Endothelial cell of umbilical vein (primary cell): Measurements from ENCODE around the gene RNF213. TPM values are rescaled to one million over a fixed set of nuclear protein-coding genes. Genes with fewer than 3 reads are reported as not detected.

ENCODE experiments used
- BruUV-seq: library from RNA; stranded (reverse); fragments of 400-500 nt; replicated peaks from 2 replicates; lab custom pipeline; 2021; lab: Mats Ljungman, UMichigan
- CTCF ChIA-PET: fragments of 300-600, 350-600 bp; sonication (Branson Sonifier 250); formaldehyde crosslinking; loops from one replicate; lab custom pipeline; 2021; ENCODE audit warnings: antibody characterized with exemption, inconsistent platforms; lab: Charles Lee
- POLR2A ChIA-PET: fragments of 300-600, 350-600 bp; sonication (Branson Sonifier 250); formaldehyde crosslinking; loops from one replicate; lab custom pipeline; 2021; ENCODE audit warnings: antibody characterized with exemption, inconsistent platforms; lab: Charles Lee
- DNase-seq: peaks from one replicate; pipeline ENCODE4 v3.0.0-alpha.2; 2011; ENCODE audit warnings: low read depth, low spot score
- FAIRE-seq: peaks from 2 replicates; lab custom pipeline; 2011; peaks lifted over from hg19 to GRCh38; lab: Jason Lieb, UNC
- H2AFZ ChIP-seq: 2 replicates; pipeline ENCODE4 v1.6.0; 2012; ENCODE audit warnings: low read depth, low read length, control low read depth, inconsistent platforms
- H3K27ac ChIP-seq: 2 replicates; pipeline ENCODE4 v1.5.1; 2011; ENCODE audit warnings: low read depth, mild to moderate bottlenecking, control low read depth, low read length, moderate library complexity; ENCODE audit not compliant: insufficient read depth
- H3K27me3 ChIP-seq, 2 experiments: 2 replicates each; pipeline versions ENCODE4 v1.6.0 to v1.6.1; 2011; ENCODE audit warnings: low read length in 2 of 2, mixed read lengths in 1 of 2; ENCODE audit not compliant: control insufficient read depth in 2 of 2, insufficient read depth in 2 of 2
- H3K36me3 ChIP-seq, 2 experiments: 2 replicates in 1 of 2; 3 replicates in 1 of 2; pipeline ENCODE4 v1.5.1; 2011; ENCODE audit warnings: low read length in 2 of 2, mild to moderate bottlenecking in 1 of 2, moderate library complexity in 1 of 2; ENCODE audit not compliant: control insufficient read depth in 2 of 2, insufficient read depth in 2 of 2; ENCODE audit errors: extremely low read depth in 1 of 2
- H3K4me1 ChIP-seq: 3 replicates; pipeline ENCODE4 v1.5.1; 2011; ENCODE audit warnings: mild to moderate bottlenecking, low read length; ENCODE audit not compliant: control insufficient read depth, insufficient read depth; ENCODE audit errors: extremely low read depth
- H3K4me2 ChIP-seq: 2 replicates; pipeline ENCODE4 v1.6.1; 2011; ENCODE audit warnings: low read length, control low read depth, mixed read lengths; ENCODE audit not compliant: insufficient read depth
- H3K4me3 ChIP-seq, 3 experiments: fragments of 200-600 bp in 1 of 3; sonication (generic), shearing (Covaris generic) in 1 of 3; replicated peaks in 1 of 3; 2 replicates each; pipeline ENCODE4 v1.5.1; 2011 to 2016; ENCODE audit warnings: control low read depth in 3 of 3, low read length in 3 of 3, mild to moderate bottlenecking in 2 of 3, inconsistent platforms in 1 of 3, low read depth in 1 of 3, moderate library complexity in 1 of 3; ENCODE audit not compliant: insufficient read depth in 1 of 3
- H3K79me2 ChIP-seq: 2 replicates; pipeline ENCODE4 v1.6.0; 2012; ENCODE audit warnings: low read length, inconsistent platforms; ENCODE audit not compliant: control insufficient read depth, insufficient read depth
- H3K9ac ChIP-seq: replicated peaks from 2 replicates; pipeline ENCODE3; 2011; ENCODE audit warnings: low read length, control low read depth; ENCODE audit not compliant: insufficient read depth; ENCODE audit errors: extremely low read depth
- H3K9me1 ChIP-seq: replicated peaks from 3 replicates; pipeline ENCODE4 v1.6.0; 2011; ENCODE audit warnings: mild to moderate bottlenecking, low read length; ENCODE audit not compliant: control insufficient read depth, insufficient read depth; ENCODE audit errors: extremely low read depth
- H3K9me3 ChIP-seq: replicated peaks from 2 replicates; pipeline ENCODE4 v1.5.1; 2012; ENCODE audit warnings: low read length, inconsistent platforms; ENCODE audit not compliant: control insufficient read depth, insufficient read depth
- H4K20me1 ChIP-seq: replicated peaks from 2 replicates; pipeline ENCODE3; 2011; ENCODE audit warnings: mild to moderate bottlenecking, low read length; ENCODE audit not compliant: control insufficient read depth, insufficient read depth; ENCODE audit errors: extremely low read depth
- CTCF ChIP-seq, 2 donors: IDR thresholded peaks; 1 replicate in 1 of 2; 2 replicates in 1 of 2; pipeline ENCODE4 v1.5.1; 2011; ENCODE audit warnings: low read length in 2 of 2, mild to moderate bottlenecking in 2 of 2, moderate library complexity in 2 of 2, control low read depth in 1 of 2, inconsistent platforms in 1 of 2, low read depth in 1 of 2; ENCODE audit not compliant: insufficient read depth in 1 of 2; ENCODE audit errors: extremely low read depth in 1 of 2
- EZH2 ChIP-seq: IDR thresholded peaks from 2 replicates; pipeline ENCODE4 v1.6.1; 2012; ENCODE audit warnings: borderline replicate concordance, low read depth, mild to moderate bottlenecking, moderate library complexity, low read length, inconsistent platforms; ENCODE audit not compliant: severe bottlenecking
- FOS ChIP-seq: IDR thresholded peaks from 2 replicates; pipeline ENCODE4 v1.6.1; 2011; ENCODE audit warnings: mild to moderate bottlenecking, low read length, moderate library complexity, borderline replicate concordance; ENCODE audit not compliant: insufficient read depth
- GATA2 ChIP-seq: IDR thresholded peaks from 2 replicates; pipeline ENCODE4 v1.7.0; 2011; ENCODE audit warnings: low read depth, mild to moderate bottlenecking, moderate library complexity, mixed read lengths, low read length; ENCODE audit not compliant: insufficient read length, insufficient read depth
- JUN ChIP-seq: IDR thresholded peaks from 2 replicates; pipeline ENCODE4 v1.6.1; 2011; ENCODE audit warnings: borderline replicate concordance, low read depth; ENCODE audit not compliant: insufficient read length, insufficient read depth
- MAX ChIP-seq: IDR thresholded peaks from 2 replicates; pipeline ENCODE4 v1.6.1; 2011; ENCODE audit not compliant: insufficient read depth, insufficient read length
- MYC ChIP-seq: IDR thresholded peaks from one replicate; pipeline ENCODE4 v1.6.1; 2011; ENCODE audit warnings: mild to moderate bottlenecking, low read depth, low read length
- POLR2A ChIP-seq: IDR thresholded peaks from 2 replicates; pipeline ENCODE4 v1.6.1; 2012; ENCODE audit warnings: low read depth, mild to moderate bottlenecking, control low read depth, low read length
- POLR2AphosphoS5 ChIP-seq: IDR thresholded peaks from 2 replicates; pipeline ENCODE4 v1.6.1; 2012; ENCODE audit warnings: low read depth, mild to moderate bottlenecking, control low read depth, low read length, moderate library complexity; ENCODE audit not compliant: insufficient read depth
- dilution Hi-C: fragments of 300-500 bp; cut with MboI; formaldehyde crosslinking; loops from one replicate; pipeline ENCODE4 v1.15.0; 2019; ENCODE audit warnings: low sequenced_read_pairs; ENCODE audit not compliant: extremely low pct_ligation_motif_present
- intact Hi-C: fragments of 100-400 bp; cut with micrococcal nuclease; formaldehyde crosslinking; loops from one replicate; pipeline ENCODE4 v1.10.0; 2022
- polyA plus RNA-seq, 4 experiments: library from polyadenylated mRNA; depleted of rRNA in 3 of 4; stranded (reverse) in 3 of 4; unstranded in 1 of 4; fragments of >200 nt; gene quantifications; 2 replicates each; pipeline versions ENCODE4 v1.2.1 to v1.2.3, GENCODE V29; 2011 to 2012; ENCODE audit warnings: missing spikeins in 1 of 4
- total RNA-seq: library from RNA; stranded (reverse); gene quantifications from 2 replicates; pipeline ENCODE4 v1.2.3, GENCODE V29; 2021

RNF213 gene
- total and polyA plus RNA-seq, 2 donors (not counting 3 experiments of a cell fraction or from before 2014, with no cell fraction given), result 36.5 to 116 TPM

GRCh38 chr17:80214878-80215210 lies 45.8 kb upstream of the RNF213 start:
- no peaks in the 10 kb centered on the region for H4K20me1 ChIP-seq
- POLR2A ChIA-PET, result interaction anchor here (0.6 kb wide), 1 partner anchor 11 kb away, joined by 3 read pairs; no protein-coding TSS in a partner anchor
- H3K27ac ChIP-seq, result no peak overlapping the region
- no peak overlapping the region for H3K4me3 ChIP-seq
- H3K27me3 ChIP-seq, result no peaks in the 10 kb centered on the region
- no peak overlapping the region for H3K4me2 ChIP-seq
- H3K9me3 ChIP-seq, result no peaks in the 10 kb centered on the region
- intact Hi-C loops, result no loop called here
- H3K79me2 ChIP-seq, result peaks cover 11% of the 10 kb centered on the region
- dilution Hi-C loops, result no loop called here
- H3K36me3 ChIP-seq, result peaks cover 11 to 42% of the 10 kb centered on the region in 2 experiments
- CTCF ChIA-PET, result no interaction called here
- DNase-seq (no peak), FAIRE-seq (no peak)
- H3K9me1 ChIP-seq, result no peaks in the 10 kb centered on the region
- H3K4me1 ChIP-seq, result peaks cover 7% of the 10 kb centered on the region
- no peak overlapping the region for H3K9ac ChIP-seq
- BruUV-seq, result no TSS peak
- H2AFZ ChIP-seq, result no peak overlapping the region
- TF ChIP-seq POLR2A, result no peak
- no peak for TF ChIP-seq CTCF (IDR thresholded peaks at IDR 0.05; ENCODE audit: extremely low read depth in 1 of 2, insufficient read depth in 1 of 2, low read depth in 1 of 2, low read length in 2 of 2)
- no peak for TF ChIP-seq FOS
- TF ChIP-seq MAX, result no peak
- no peak for TF ChIP-seq POLR2AphosphoS5
- no peak for TF ChIP-seq EZH2
- no peak for TF ChIP-seq MYC
- no peak for TF ChIP-seq JUN
- TF ChIP-seq GATA2, result no peak
